Pons (tissue), 1 donor: ENCODE measurements around the gene TIMM17A.

ENCODE experiments used
- DNase-seq: peaks from one replicate; pipeline ENCODE4 v3.0.0-alpha.2; 2016; ENCODE audit warnings: low spot score

Gene TIMM17A

GRCh38 chr1:201955009-201955728, at the start of gene TIMM17A:
TIMM17A (plus strand) TSS chr1:201955503; CDS start chr1:201955527, 24 bp downstream.
- peak; percentile 98 for DNase-seq

- no peak for DNase-seq
Measured at GRCh38 chr1:201906336-201906735, 49.0 kb upstream of the TIMM17A start.

- DNase-seq: no peak
Measured at GRCh38 chr1:201907621-201908020, 47.7 kb upstream of the TIMM17A start.

- no peak for DNase-seq
Measured at GRCh38 chr1:201911826-201912571, 43.3 kb upstream of the TIMM17A start.

GRCh38 chr1:201912832-201913231, 42.5 kb upstream of the TIMM17A start:
- no peak for DNase-seq

GRCh38 chr1:201914456-201915235, 40.7 kb upstream of the TIMM17A start:
- no peak for DNase-seq

- no peak for DNase-seq
Measured at GRCh38 chr1:201916649-201917249, 38.6 kb upstream of the TIMM17A start.

- DNase-seq: no peak
Measured at GRCh38 chr1:201917362-201918033, 37.8 kb upstream of the TIMM17A start.

- DNase-seq: no peak
Measured at GRCh38 chr1:201918343-201918742, 37.0 kb upstream of the TIMM17A start.

- no peak for DNase-seq
Measured at GRCh38 chr1:201921952-201922558, 33.2 kb upstream of the TIMM17A start.

- DNase-seq: no peak
Measured at GRCh38 chr1:201925301-201925567, 30.1 kb upstream of the TIMM17A start.

GRCh38 chr1:201925981-201926645, 29.2 kb upstream of the TIMM17A start:
- DNase-seq: no peak

- no peak for DNase-seq
Measured at GRCh38 chr1:201928266-201928665, 27.0 kb upstream of the TIMM17A start.

GRCh38 chr1:201930137-201930536, 25.2 kb upstream of the TIMM17A start:
- DNase-seq: no peak

GRCh38 chr1:201930803-201931202, 24.5 kb upstream of the TIMM17A start:
- DNase-seq: no peak

GRCh38 chr1:201933840-201934430, 21.4 kb upstream of the TIMM17A start:
- DNase-seq: no peak

GRCh38 chr1:201937624-201938213, 17.6 kb upstream of the TIMM17A start:
- DNase-seq: no peak

GRCh38 chr1:201938440-201939035, 16.8 kb upstream of the TIMM17A start:
- DNase-seq: no peak

GRCh38 chr1:201939148-201939547, 16.2 kb upstream of the TIMM17A start:
- DNase-seq: no peak

GRCh38 chr1:201939574-201939973, 15.7 kb upstream of the TIMM17A start:
- DNase-seq: no peak
